GM04504 (cell line): ENCODE measurements around the gene TBXAS1.
A peak's percentile ranks its signal among the peaks of the same experiment; 100 is the strongest.
"Not testable (repeated sequence)": the region's sequence is repeated elsewhere in the genome, so short reads cannot be mapped to it uniquely, and the experiment has no call there.

Source experiments
- DNase-seq: peaks from one replicate; pipeline ENCODE4 v3.0.0-alpha.2; 2012; ENCODE audit warnings: low read depth

TBXAS1 gene

GRCh38 chr7:139915864-139916716 lies 87.0 kb downstream of the TBXAS1 start:
- peak; percentile 92 for DNase-seq

GRCh38 chr7:139916717-139917395 lies 87.8 kb downstream of the TBXAS1 start:
- DNase-seq = no peak

- no peak for DNase-seq
Measured at GRCh38 chr7:139917851-139918250, 88.8 kb downstream of the TBXAS1 start.

GRCh38 chr7:139918480-139918879 lies 89.4 kb downstream of the TBXAS1 start:
- no peak for DNase-seq

GRCh38 chr7:139923090-139923489 lies 94.0 kb downstream of the TBXAS1 start:
- DNase-seq = no peak

- DNase-seq = no peak
Measured at GRCh38 chr7:139924461-139924860, 95.4 kb downstream of the TBXAS1 start.

- DNase-seq = not testable (repeated sequence)
Measured at GRCh38 chr7:139929221-139929620, 100.2 kb downstream of the TBXAS1 start.

- DNase-seq = no peak
Measured at GRCh38 chr7:139930286-139930965, 101.4 kb downstream of the TBXAS1 start.

- DNase-seq = no peak
Measured at GRCh38 chr7:139931190-139931934, 102.3 kb downstream of the TBXAS1 start.

- no peak for DNase-seq
Measured at GRCh38 chr7:139932531-139932930, 103.5 kb downstream of the TBXAS1 start.

- peak; percentile 16 for DNase-seq
Measured at GRCh38 chr7:139936760-139937310, 107.8 kb downstream of the TBXAS1 start.

GRCh38 chr7:139937715-139938114 lies 108.7 kb downstream of the TBXAS1 start:
- DNase-seq = no peak

- no peak for DNase-seq
Measured at GRCh38 chr7:139940866-139941265, 111.8 kb downstream of the TBXAS1 start.

GRCh38 chr7:139941421-139941820 lies 112.4 kb downstream of the TBXAS1 start:
- DNase-seq = no peak

- DNase-seq = no peak
Measured at GRCh38 chr7:139941866-139942265, 112.8 kb downstream of the TBXAS1 start.

GRCh38 chr7:139942636-139943035 lies 113.6 kb downstream of the TBXAS1 start:
- no peak for DNase-seq

GRCh38 chr7:139943401-139943800 lies 114.3 kb downstream of the TBXAS1 start:
- DNase-seq = no peak

- no peak for DNase-seq
Measured at GRCh38 chr7:139944248-139944647, 115.2 kb downstream of the TBXAS1 start.

- DNase-seq = no peak
Measured at GRCh38 chr7:139946533-139946932, 117.5 kb downstream of the TBXAS1 start.

GRCh38 chr7:139947021-139947420 lies 118.0 kb downstream of the TBXAS1 start:
- DNase-seq = no peak

- DNase-seq = no peak
Measured at GRCh38 chr7:139948167-139948566, 119.1 kb downstream of the TBXAS1 start.
